HG02610 (cell line): Measurements from ENCODE around the gene SPRTN.
"Not testable (repeated sequence)": the region's sequence is repeated elsewhere in the genome, so short reads cannot be mapped to it uniquely, and the experiment has no call there.

Experiments
- ATAC-seq: cut with Tn5 transposase; IDR thresholded peaks from one replicate; pipeline ENCODE4 v1.9.1; 2021; ENCODE audit warnings: mild to moderate bottlenecking, moderate library complexity; ENCODE audit not compliant: unreplicated experiment

SPRTN gene

DNA sequence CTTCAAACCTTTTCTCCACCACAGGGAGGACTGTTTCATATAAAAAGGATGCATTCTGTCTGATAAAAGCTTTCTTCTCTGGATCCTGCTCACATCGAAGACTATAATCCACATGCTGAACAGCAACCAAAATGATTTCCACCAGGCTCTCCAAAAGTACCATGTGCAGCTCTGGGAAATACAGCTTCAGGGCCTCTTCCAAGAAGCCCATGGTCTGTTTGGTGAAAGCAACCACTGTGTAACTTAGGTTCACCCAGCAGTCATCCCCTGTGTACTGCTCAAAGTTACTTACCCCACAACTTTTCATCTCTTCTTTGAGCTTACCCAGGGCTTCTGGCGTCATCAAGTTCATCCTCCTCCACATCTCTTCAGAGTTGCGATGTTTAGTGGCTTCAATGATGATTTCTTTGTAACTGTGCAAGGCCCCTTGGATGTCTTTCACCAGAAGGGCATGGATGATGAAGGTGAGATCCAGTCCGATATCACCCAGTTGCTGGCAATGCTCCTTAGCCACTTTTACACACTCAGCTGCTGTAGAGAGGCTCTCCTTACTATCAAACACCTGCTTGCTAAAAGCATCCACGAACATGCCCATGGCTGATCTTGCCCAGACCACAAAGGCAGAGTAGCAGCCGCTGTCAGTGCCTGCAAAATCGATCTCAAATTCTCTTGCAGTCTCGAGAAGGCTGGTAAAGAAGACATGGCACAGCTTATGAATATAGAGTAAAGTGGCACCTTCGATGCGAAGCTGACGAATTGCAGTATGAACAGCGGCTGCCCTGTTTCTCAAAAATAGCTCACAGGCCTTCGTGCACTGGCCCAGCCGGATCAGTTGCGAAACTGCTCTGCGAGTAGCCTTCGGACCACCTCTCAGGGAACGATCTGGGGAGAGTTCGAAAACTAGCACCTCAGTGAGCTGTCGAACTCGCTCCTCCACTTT is 2.2 kb upstream of the SPRTN start:
- ATAC-seq, result no peak

GRCh38 chr1:231337043-231337471 is 1.0 kb upstream of the SPRTN start:
- ATAC-seq, result peak; percentile 15

- ATAC-seq, result peak; percentile 72
These were observed 422 bp upstream of the SPRTN start, which contains the start of gene EXOC8 for GRCh38 chr1:231337472-231338269. EXOC8 (minus strand) TSS chr1:231337852; CDS start chr1:231337745, 107 bp downstream.

- no peak for ATAC-seq
These were observed 2.4 kb downstream of the SPRTN start for GRCh38 chr1:231340328-231341013.

GRCh38 chr1:231347961-231348360 is 9.9 kb downstream of the SPRTN start:
- ATAC-seq, result no peak

DNA sequence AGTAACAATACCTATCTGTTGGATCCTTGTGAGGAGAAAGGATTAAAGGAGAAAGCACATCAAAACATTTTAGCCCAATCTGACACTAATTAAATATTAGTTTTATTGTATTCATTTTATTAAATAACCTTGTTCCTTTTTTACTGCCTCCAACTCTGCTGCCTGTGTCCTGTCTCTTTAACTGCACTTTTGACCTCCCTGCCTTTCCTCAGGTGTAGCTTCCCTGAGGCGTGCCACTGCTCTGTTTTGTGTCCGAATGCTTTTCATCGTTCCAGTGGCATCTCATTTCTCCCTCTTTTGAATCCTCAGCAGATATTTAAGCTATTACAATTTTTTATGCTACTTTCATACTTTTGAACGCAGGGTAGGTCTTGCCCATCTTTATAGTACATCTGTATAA is 10.3 kb downstream of the SPRTN start:
- no peak for ATAC-seq

DNA sequence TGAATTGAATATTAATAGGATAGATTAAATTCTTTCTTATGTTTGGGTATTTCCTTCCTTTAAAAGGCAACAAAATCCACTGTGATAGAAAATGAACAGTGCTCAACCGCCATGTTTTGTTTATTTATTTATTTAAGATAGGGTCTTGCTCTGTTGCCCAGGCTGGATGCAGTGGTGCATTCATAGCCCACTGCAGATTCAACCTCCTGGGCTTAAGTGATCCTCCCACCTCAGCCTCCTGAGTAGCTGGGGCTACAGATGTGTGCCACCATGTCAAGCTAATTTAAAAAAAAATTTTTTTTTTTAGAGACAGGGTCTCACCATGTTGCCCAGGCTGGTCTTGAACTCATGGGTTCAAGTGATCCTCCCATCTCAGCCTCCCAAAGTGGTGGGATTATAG is 10.8 kb downstream of the SPRTN start:
- ATAC-seq, result not testable (repeated sequence)

- ATAC-seq, result no peak
These were observed 13.7 kb downstream of the SPRTN start for GRCh38 chr1:231351816-231352215.

- ATAC-seq, result no peak
These were observed 15.0 kb downstream of the SPRTN start for GRCh38 chr1:231353086-231353485.

- ATAC-seq, result no peak
These were observed 16.4 kb downstream of the SPRTN start for GRCh38 chr1:231354330-231355020.

DNA sequence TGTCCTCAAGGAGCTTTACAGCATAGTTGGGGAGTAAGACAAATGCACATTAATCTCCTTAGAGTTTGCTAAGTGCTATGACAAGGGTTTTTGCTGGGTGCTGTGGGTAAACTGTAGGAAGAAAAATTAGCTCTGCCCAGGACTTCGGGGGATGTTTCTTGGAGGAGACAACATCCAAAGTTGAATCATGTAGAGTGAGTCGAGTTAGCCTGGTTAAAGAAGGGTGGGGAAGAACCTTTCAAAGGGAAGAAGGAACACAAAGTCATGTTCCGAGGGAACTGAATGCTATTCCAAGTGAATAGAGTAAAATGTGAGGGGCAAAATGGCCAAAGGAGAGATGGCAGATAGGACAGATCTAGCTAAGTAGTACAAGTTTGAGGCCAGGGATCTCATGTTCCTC is 17.1 kb downstream of the SPRTN start:
- no peak for ATAC-seq

GRCh38 chr1:231357187-231357772 is 19.2 kb downstream of the SPRTN start:
- no peak for ATAC-seq

GRCh38 chr1:231357831-231358354 is 19.8 kb downstream of the SPRTN start:
- peak; percentile 65 for ATAC-seq

DNA sequence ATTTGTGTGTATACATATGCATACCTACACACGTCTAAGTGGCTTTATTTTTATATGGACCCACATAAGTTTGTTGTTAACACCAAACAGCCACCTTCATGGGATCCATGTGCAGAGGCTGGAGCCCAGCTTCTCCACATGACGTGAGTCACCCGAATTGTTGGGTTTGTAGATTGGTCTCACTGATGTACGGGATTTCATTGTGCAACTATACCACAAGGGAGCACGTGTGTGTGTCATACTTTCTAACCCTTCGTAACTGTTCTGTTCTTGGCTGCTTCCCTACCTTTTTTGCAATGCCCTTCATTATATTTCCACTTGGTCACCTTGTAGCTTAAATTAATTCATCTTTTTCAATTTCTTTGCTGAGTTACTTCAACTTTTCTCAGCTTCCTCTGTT is 21.0 kb downstream of the SPRTN start:
- ATAC-seq, result no peak

DNA sequence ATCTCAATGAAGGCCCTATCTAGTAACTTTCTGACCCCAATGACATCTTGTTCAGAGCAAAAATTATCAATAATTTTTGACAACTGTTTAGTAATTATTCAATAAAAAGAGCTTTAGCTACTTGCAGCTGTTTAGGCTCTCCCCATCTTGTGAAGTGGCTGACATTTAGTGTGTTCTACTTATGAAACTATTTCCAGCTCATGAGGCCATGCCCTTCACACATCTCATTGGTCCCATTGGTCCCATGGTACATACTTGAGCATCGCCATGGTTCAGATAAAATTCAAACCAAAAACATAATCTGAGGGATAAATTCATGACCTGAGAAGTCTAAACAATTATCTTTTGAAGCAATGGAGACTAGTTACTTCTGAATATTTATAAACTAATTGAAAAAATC is 24.2 kb downstream of the SPRTN start:
- ATAC-seq, result no peak

GRCh38 chr1:231363624-231364023 is 25.5 kb downstream of the SPRTN start:
- ATAC-seq, result no peak

GRCh38 chr1:231364192-231364591 is 26.1 kb downstream of the SPRTN start:
- no peak for ATAC-seq

DNA sequence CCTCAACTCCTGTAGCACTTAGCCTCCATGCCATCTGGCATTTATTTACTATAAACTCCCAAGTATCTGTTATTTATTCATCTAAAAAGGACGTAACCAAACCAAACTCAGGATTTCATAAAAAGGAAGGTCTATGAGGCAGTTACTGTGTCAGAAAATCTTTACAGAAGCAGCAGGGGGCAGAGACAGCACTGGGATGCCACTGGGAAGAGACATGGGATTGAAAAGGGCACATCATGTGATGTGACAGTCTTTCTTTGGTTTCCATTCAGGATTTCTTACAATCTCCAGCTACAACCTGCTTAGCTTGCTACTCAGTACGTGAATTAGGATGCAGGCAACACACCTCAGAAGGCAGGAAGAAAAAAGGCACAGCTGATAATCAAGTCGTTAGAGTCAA is 31.2 kb downstream of the SPRTN start:
- no peak for ATAC-seq

GRCh38 chr1:231372501-231372900 is 34.4 kb downstream of the SPRTN start:
- ATAC-seq, result no peak

DNA sequence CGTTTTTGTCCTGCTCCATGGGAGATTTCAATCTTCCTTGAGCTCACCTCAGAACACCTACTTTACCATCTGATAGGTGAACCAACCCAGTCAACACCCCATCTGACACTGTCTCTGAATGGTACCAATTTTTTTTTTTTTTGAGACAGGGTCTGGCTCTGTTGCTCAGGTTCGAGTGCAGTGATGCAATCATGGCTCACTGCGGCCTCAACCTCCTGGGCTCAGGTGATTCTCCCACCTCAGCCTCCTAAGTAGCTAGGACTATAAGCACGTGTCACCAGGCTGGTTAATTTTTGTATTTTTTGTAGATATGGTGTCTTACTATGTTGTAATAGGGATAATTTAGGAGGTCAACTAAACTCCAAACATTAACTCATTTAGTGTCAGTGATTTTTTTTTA is 36.3 kb downstream of the SPRTN start:
- ATAC-seq, result no peak
